Activated CD8-positive, alpha-beta memory T cell treated with anti-CD3 and anti-CD28 coated beads for 24 hours (primary cell): Measurements from ENCODE around the gene ANO2.

Source experiments
- DNase-seq: peaks from one replicate; pipeline ENCODE4 v3.0.0-alpha.2; 2020

The ANO2 gene

GRCh38 chr12:5655120-5655519 lies 289.9 kb downstream of the ANO2 start:
- DNase-seq: no peak

DNA sequence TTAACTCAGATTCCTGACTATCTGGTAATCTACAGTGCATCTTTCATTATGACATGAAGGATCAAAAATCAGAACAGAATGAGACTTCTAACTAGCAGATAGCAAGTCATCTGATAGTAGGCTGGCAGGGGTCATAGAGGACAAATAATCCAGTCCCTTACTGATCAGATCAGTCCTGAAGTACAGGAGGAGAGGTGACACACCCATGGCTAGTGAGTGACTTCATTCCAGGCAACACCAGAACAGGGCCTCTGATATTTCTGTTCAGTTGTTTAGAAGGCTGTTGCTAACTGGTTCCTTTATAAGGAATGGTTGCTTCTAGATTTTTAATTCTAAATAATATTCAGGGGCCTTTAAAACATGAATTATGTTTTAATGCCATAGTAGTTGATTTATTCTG lies 291.0 kb downstream of the ANO2 start:
- DNase-seq: no peak

DNA sequence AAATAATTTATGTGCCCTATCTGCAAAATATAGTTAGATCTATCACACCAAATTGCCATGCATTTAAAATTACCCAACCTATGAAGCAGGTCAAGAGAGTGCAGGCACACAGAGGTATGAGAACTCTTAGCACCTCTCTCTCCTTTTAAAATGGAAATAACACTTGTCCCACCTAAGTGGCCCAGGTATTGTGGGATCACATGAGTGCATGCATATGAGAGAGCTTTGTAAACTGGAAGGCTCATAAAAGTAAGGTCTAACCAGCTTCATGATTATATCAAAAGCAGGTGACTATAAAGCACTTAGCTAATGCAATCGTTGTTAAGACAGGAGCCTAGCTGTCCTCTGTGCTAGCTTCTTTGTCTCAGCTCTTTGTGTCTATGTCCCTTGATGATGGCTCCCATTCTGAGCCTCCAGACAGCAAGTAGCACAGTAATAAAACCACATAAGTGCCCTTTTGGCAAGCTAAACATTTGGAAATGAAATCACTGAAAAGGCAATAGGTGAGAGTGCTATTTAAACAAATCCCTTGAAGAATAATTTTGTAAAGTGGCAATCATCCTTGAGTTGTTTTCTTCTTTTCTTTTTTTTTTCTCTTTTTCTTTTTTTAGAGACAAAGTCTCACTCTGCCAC lies 294.1 kb downstream of the ANO2 start:
- no peak for DNase-seq

DNA sequence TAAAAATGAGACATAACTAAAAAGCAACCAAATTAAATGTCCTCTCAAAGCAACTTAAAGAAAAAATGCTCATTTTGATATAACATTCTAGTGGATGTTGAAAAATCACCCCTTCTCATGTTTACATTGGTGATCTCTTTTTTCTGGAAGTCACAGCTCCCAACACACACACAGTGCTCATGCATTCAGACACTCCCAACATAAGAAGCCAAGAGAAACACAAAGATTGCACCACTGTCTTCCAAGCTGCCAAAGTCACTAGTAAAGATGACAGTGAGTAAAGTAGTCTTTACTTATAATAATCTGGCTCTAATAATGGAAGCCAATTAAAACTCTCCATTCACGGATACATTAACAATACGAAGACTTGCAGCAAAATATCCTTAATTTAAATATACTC lies 294.8 kb downstream of the ANO2 start:
- no peak for DNase-seq

DNA sequence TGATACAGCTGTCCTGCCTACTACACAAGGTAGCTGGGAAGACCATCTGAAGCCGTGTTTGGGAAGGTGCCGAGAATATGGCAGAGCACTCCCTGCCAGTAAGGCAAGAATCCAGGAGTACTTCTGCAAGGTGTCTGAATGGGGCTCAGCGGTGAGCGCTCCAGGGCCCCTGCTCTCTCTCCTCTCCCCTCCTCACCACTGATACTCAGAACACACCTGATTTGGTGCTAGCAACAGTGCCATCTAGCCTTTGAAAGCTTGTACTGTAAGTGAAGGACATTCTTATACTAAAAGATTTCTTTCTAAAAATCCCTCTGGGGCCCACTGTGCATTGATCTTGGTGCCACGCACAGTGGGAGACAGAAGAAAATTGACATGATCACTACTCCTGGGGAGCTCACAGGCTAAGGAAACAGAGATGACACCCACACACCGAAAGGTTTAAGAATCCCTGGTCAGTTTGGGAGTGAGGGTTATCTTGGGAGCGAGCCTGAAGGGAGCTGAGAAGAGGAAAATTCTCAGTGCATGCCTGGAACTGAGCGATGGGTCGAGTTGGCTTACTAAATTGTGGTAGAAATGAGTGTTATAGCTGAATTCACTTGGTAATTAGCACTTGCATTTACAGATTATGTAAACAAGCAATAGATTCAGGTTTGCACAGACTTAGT lies 296.2 kb downstream of the ANO2 start:
- no peak for DNase-seq

GRCh38 chr12:5643266-5643665 lies 301.8 kb downstream of the ANO2 start:
- no peak for DNase-seq

DNA sequence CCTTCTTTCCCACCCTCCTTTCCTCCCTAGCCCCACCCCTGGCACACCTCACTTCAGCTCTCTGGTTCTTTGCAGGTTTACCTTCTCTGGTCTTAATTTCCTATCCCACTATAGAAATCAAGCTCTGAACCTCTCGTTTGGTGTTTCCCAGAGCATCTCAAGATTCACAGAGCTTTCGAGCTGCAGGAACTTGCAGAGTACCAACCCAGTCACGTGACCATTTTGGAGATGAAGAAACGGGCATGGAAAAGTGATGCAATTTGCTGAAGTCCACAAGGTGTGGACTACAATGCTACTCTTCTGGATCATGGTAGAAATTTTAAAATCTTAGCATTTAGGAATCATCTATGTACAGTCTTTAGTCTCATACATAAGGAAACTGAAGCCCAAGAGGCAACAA lies 307.4 kb downstream of the ANO2 start:
- DNase-seq: no peak

DNA sequence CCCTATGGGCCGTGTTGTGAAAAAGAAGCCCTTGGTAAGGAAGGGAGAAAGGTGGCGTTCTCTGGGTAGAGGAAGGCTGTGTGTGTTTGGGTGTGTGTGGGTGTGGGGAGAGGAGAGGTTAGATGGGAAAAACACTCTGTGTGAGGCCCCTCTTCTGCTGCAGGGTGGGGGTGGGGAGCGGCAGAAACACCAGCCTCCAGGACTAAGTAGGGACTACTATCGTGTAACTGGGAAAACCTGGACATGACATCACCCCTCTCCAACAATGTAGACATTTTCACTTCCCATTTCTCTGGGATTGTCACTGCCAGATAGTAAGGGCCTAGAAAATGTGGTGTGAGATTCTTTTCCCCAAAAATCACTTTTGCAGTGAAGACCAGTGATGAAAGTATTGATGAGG lies 308.2 kb downstream of the ANO2 start:
- DNase-seq: no peak

DNA sequence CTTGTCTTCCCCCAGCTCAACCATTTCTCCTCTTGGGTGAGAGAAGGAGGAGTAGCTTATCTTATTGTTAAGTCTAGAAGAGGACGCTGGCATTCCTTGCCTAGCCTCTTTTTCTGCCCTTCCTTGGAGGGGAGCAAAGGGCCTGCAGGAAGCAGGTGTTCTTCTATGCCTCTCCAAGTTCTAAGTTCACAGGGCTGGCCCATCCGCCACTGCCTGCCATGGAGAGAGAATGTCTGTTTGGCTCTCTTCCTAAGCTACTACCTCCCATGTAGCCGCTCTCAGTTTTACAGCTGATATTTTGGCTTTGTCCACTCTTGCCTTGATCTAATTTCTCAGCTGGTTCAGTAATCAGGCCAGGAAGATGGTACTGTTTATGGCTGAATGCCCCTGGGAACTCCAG lies 312.0 kb downstream of the ANO2 start:
- DNase-seq: no peak

DNA sequence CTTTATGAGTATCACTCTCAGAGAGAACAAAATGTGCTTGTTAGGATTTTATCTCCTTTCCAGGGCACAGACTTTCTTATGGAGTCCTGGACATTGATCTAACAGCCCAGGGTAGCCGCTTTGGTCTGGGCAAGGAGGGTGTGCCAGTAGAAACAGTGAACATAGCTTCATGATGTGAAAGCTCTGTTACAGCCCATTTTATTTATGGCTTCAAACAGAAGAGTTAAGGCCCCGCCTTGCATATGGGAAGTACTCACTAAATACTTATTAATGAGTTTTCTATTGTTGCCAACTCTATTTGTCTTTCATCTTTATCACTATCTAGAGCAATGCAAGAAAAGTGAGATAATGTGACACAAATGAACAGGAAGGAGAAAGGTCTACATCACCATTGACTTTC lies 312.6 kb downstream of the ANO2 start:
- DNase-seq: no peak

DNA sequence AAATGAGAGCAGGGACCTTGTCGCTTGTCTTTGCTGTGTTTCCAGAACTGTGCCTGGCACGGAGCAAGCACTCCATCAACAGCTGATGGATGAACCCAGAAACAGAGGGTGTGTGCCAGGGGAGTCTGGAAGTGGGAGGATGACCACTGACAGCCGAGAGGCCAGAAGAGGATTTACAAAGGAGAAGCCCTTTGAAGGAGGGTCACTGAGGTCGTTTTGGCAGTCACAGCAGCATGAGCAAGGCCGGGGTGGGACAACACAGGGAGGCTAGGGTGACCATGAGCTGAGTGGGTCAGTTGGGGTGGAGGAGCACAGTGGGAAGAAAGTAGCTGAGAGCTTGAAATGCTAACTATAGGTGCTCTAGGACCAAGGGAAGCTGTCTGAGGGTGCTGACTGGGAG lies 313.6 kb downstream of the ANO2 start:
- no peak for DNase-seq

DNA sequence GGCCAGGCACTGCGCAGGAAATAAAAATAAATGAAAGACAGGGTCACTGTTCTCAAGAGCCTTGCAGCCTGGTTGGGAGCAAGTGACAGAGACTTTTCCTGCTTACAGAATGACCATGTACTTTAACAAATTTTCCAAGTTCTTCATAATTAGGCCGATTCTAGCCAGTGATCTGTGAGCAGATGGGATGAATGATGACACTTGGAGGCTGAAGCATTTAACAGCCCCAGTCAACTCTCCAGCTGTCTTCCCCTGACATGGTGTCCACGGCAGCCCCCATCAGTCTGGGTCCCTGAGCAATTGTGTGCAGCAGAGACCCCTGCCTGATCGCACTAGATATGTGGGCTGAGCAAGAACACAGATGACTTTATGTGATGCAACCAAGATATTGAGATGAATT lies 314.3 kb downstream of the ANO2 start:
- no peak for DNase-seq

- no peak for DNase-seq
Observed at GRCh38 chr12:5628501-5628900, 316.6 kb downstream of the ANO2 start.

DNA sequence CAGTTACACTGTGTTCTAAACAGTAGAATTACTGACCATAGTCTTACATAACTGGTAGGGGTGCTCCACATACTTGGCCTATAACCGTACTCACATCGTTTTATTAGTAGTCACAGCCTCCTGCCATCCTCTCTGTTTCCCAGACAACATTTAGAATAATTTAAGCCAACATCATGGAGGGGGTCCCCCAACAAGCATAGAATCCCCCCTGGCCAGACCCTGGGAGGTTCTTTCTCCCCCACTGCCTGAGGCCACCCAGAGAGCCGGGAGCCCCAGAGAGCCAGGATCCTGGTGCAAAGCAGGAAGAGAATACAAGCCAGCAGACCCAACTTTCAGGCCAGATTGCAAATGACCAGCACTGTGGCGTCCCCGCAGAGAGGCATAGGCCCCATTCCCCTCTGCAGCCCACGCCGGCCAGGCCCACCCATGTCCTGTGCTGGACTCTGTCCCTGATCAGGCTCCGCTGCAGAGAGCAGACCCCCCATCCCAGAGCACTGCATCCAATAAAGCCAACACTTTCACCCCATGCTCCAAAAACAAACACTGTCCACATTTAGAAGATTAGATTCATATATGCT lies 317.9 kb downstream of the ANO2 start:
- no peak for DNase-seq

GRCh38 chr12:5626151-5626550 lies 318.9 kb downstream of the ANO2 start:
- no peak for DNase-seq

DNA sequence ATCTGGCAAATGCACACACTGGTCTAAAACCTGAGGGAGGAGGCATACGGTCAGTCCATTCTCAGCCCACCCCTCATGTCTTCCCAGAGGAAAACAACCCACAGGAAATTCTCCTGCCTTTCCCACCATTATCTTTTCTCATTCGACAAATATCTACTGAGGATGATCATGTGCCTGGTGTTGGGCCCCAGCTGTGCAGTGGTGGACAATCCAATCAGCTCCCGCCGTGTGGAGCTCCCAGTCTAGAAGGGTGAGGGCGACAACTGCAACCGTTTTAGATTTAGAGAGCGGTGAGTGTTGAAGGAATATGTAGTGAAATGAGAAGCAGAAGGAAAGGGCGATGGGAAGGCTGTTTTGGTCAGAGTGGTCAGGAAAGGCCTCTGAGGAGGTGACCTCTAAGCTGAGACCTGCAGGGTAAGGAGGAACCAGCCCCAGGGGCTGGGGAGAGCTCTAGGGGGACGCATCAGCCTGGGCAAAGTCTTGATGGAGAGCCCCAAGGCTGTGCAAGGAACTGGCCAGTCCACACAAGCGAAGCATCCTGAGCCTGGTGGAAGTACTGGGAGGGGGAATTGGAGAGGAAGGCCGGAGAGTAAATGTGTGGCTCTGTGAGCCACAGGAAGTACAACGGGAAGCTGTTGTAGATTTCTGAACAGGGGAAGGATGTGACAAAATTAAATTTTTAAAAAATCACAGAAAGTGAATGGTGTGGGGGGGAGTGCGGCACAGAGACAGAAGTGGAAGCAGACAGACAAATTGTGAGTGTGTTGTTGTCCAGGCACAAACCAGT lies 320.4 kb downstream of the ANO2 start:
- DNase-seq: no peak

DNA sequence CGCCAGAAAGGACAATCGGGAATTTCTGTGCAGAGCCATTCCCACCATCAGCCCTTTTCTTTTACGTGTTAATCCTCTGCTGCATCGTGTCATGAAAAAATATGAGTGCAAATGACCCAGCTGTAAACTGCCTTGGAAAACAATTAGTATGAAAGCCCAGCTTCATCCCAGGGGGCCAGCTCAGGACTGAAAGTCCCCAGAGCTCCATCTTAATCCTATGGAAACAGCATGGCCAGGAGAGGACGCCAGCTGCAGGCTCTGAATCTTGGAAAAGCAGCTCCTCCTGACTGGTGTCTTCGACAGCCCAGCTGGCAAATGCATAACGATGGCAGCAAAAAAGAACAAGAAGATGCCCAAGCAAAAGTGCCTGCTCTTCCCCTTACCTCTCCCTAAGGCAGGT lies 321.6 kb downstream of the ANO2 start:
- no peak for DNase-seq

DNA sequence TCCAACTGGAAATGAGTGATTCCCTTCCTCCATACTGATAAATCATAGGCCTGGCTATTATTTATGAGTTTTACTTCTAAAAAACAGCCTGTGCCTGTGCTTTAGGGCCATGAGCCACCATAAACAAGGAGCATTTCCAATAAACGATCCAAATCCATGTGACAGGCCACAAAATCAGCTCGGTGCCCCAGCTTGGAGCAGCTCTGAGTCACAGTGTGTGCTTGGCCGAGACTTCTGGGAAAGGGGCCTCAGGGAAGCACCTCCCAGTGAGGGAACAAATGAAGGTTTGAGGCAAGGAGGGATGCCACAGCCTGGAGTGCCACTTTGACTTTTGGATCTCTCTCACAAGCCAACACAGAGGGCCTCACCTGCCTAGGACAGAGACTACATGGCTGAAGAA lies 322.8 kb downstream of the ANO2 start:
- no peak for DNase-seq

DNA sequence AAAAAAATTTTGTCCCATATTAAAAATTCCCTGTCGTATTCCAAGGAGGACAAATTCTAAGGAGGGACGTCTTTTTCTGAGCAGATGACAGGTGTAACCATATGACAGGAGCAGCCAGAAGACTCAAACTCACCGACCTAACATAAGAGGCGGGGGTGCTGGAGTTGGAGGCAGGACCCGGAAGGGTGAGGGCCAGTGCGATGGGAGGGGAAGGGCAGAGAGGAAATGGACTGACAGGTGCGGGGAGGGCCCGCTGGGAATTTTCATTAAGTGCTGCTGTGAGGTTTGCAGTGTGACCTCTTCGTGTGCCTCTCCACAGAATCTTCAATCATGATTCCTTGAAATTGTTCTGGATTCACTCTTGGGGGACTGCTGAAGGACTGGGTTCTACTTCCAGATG lies 323.7 kb downstream of the ANO2 start:
- DNase-seq: no peak

GRCh38 chr12:5620896-5621295 lies 324.2 kb downstream of the ANO2 start:
- no peak for DNase-seq

GRCh38 chr12:5619628-5620027 lies 325.4 kb downstream of the ANO2 start:
- DNase-seq: no peak

DNA sequence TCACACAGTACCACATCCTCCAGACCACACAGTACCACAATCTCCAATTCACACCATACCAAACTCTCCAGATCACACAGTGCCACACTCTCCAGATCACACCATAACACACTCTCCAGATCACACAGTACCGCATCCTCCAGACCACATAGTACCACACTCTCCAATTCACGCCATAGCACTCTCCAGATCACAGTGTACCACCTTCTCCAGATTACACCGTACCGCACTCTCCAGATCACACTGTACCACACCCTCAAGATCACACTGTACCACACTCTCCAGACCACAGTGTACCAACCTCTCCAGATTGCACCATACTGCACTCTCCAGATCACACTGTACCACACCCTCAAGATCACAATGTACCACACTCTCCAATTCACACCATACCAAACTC lies 328.2 kb downstream of the ANO2 start:
- DNase-seq: no peak

- DNase-seq: no peak
Observed at GRCh38 chr12:5615760-5616159, 329.3 kb downstream of the ANO2 start.

DNA sequence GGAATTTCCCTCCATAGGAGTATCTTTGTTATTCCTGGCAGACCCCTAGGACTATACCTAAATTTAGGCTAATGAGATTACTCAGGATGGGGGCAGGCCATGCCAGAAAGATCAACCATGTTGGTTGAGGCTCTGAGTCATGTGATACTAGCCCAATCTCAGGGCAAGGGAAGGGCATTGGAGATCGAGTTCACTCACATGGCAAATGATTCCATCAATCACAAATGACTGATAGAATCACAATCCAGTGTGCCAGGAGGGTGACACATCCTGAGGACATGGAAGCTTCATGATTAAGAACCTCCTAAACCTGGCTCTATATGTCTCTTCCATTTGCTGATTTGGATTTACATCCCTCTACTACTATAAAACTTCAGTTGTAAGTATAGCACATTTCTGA lies 330.8 kb downstream of the ANO2 start:
- DNase-seq: no peak
